IPS-18c (cell line): ENCODE measurements around the gene RERE.
"Not testable (repeated sequence)": the region's sequence is repeated elsewhere in the genome, so short reads cannot be mapped to it uniquely, and the experiment has no call there.

Experiments
- H3K4me3 ChIP-seq: 2 replicates; pipeline ENCODE4 v1.7.0; 2013; ENCODE audit warnings: low read depth, mild to moderate bottlenecking, low read length, moderate library complexity; ENCODE audit not compliant: insufficient read depth
- H3K9me3 ChIP-seq: one replicate; pipeline ENCODE4 v1.6.1; 2013; ENCODE audit warnings: mild to moderate bottlenecking, low read length, moderate library complexity; ENCODE audit not compliant: control insufficient read depth, insufficient read depth

RERE gene

GRCh38 chr1:8455700-8456307 lies 361.6 kb downstream of the RERE start:
- peaks cover 2% of the 10 kb centered on the region for H3K9me3 ChIP-seq

GRCh38 chr1:8450312-8450711 lies 367.1 kb downstream of the RERE start:
- Histone ChIP-seq H3K4me3 (no peak overlapping the region), H3K9me3 (peaks cover 2% of the 10 kb centered on the region)

More at GRCh38 chr1:8455700-8456307, 361.6 kb downstream of the RERE start:
- no peak overlapping the region for H3K4me3 ChIP-seq

GRCh38 chr1:8448911-8449661 lies 368.4 kb downstream of the RERE start:
- no peak overlapping the region for H3K4me3 ChIP-seq

GRCh38 chr1:8448505-8448904 lies 368.9 kb downstream of the RERE start:
- not testable (repeated sequence) for H3K4me3 ChIP-seq, H3K9me3 ChIP-seq

More at GRCh38 chr1:8448911-8449661, 368.4 kb downstream of the RERE start:
- peaks cover 2% of the 10 kb centered on the region for H3K9me3 ChIP-seq

GRCh38 chr1:8447616-8448150 lies 369.8 kb downstream of the RERE start:
- H3K9me3 ChIP-seq = no peaks in the 10 kb centered on the region

GRCh38 chr1:8446119-8446518 lies 371.3 kb downstream of the RERE start:
- H3K4me3 ChIP-seq, H3K9me3 ChIP-seq: not testable (repeated sequence)

More at GRCh38 chr1:8447616-8448150, 369.8 kb downstream of the RERE start:
- H3K4me3 ChIP-seq = no peak overlapping the region

- H3K9me3 ChIP-seq = no peaks in the 10 kb centered on the region
- H3K4me3 ChIP-seq = no peak overlapping the region
Measured at GRCh38 chr1:8443558-8444194, 373.8 kb downstream of the RERE start.

GRCh38 chr1:8441426-8441825 lies 376.0 kb downstream of the RERE start:
- Histone ChIP-seq H3K9me3 (no peaks in the 10 kb centered on the region), H3K4me3 (no peak overlapping the region)

GRCh38 chr1:8439015-8439702 lies 378.3 kb downstream of the RERE start:
- Histone ChIP-seq H3K9me3 (no peaks in the 10 kb centered on the region), H3K4me3 (no peak overlapping the region)

GRCh38 chr1:8438489-8438888 lies 379.0 kb downstream of the RERE start:
- Histone ChIP-seq H3K9me3 (no peaks in the 10 kb centered on the region), H3K4me3 (no peak overlapping the region)

GRCh38 chr1:8437347-8437746 lies 380.1 kb downstream of the RERE start:
- H3K9me3 ChIP-seq = no peaks in the 10 kb centered on the region
- no peak overlapping the region for H3K4me3 ChIP-seq

- Histone ChIP-seq H3K9me3 (no peaks in the 10 kb centered on the region), H3K4me3 (no peak overlapping the region)
Measured at GRCh38 chr1:8435569-8436071, 381.8 kb downstream of the RERE start.

GRCh38 chr1:8434101-8434500 lies 383.3 kb downstream of the RERE start:
- no peak overlapping the region for H3K4me3 ChIP-seq
- H3K9me3 ChIP-seq = no peaks in the 10 kb centered on the region

GRCh38 chr1:8431784-8432183 lies 385.7 kb downstream of the RERE start:
- Histone ChIP-seq H3K4me3 (no peak overlapping the region), H3K9me3 (no peaks in the 10 kb centered on the region)

GRCh38 chr1:8431019-8431418 lies 386.4 kb downstream of the RERE start:
- Histone ChIP-seq H3K4me3 (no peak overlapping the region), H3K9me3 (no peaks in the 10 kb centered on the region)

- Histone ChIP-seq H3K9me3 (no peaks in the 10 kb centered on the region), H3K4me3 (no peak overlapping the region)
Measured at GRCh38 chr1:8430476-8430875, 387.0 kb downstream of the RERE start.

GRCh38 chr1:8429549-8430110 lies 387.8 kb downstream of the RERE start:
- no peaks in the 10 kb centered on the region for H3K9me3 ChIP-seq
- H3K4me3 ChIP-seq = no peak overlapping the region
